SKM-1 (cell line): Measurements from ENCODE around the gene CLC.
"Not testable (repeated sequence)": the region's sequence is repeated elsewhere in the genome, so short reads cannot be mapped to it uniquely, and the experiment has no call there.

Source experiments
- DNase-seq: peaks from one replicate; lab custom pipeline; 2025; ENCODE audit not compliant: unreplicated experiment; lab: John Stamatoyannopoulos, UW

Gene CLC

DNA sequence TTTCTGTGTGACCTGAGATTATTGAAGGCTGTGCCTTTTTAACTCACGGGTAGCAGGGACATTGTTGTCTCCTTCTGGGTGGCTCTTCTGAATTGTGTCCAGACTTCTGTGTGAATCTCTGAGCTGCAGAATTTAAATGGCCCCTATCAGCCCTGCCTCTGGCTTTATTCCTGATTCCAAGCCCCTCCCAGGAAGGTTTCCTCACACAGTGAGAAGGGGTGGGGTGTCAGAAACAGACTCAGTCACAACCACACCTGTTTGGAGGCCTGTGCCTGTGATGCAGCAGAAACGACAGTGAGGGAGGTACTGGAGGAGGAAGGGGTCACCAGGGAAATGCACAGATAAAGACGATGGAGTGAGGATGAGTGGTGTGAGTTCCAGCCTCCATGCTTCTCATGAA is at the start of gene CLC:
TSS of gene CLC (minus strand) at position 139 of the 400 bp plus-strand sequence. CDS start at position 62, 77 bp downstream.
- DNase-seq: no peak

DNA sequence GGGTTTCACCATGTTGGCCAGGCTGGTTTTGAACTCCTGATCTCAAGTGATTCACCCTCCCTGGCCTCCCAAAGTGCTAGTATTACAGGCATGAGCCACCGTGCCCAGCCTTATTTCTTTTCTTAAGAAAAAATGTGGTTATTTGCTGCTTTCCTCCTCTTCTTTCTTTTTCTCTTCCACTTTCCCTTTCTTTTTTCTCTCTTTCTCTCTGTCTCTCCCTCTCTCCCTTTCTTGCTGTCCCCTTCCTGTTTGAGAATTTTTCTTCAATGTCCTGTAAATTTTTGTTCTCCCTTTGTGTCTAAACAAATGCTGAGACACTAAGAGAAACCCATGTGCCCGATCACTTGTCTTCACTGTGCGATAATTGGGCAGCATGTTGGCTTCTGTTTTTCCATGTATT is 43.1 kb upstream of the CLC start:
- no peak for DNase-seq

DNA sequence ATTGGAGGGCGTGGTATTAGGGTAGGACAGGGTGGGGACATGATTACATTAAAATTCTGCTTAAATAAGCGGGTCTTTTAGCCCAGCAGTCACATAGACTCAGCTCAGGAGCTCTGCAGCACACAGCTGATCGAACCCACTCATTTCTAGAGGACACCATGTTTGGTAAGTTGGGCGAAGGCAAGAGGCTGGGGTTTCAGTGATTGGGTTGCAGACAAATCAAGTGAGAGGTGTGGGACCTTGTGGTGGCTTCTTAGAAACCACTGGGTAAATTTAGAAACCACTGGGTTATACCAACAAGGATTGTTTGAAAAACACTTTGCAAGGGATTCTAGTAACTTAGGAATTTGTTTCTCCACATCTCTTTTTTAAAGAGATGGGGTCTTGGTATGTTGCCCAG is 40.9 kb upstream of the CLC start, which contains the start of gene LEUTX:
TSS of gene LEUTX (plus strand) at position 92 of the 400 bp plus-strand sequence. CDS start at position 159, 67 bp downstream.
- no peak for DNase-seq

DNA sequence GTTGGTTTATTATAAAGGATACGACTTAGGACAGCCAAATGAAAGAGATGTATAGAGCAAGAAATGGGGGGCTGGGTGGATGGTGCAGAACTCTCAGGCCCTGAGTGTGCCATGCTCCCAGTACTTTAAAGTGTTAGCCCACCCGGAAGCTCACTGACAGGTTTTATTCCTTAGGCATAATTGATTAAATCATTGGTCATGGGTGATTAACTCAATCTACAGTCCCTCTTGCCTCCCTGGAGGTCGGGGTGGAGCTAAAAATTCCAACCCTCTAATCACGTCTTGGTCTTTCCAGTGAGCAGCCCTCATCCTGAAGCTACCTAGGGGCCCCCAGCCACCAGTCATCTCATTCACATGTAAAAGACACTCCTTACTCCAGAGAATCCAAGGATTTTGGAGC is 31.0 kb upstream of the CLC start:
- DNase-seq: no peak

DNA sequence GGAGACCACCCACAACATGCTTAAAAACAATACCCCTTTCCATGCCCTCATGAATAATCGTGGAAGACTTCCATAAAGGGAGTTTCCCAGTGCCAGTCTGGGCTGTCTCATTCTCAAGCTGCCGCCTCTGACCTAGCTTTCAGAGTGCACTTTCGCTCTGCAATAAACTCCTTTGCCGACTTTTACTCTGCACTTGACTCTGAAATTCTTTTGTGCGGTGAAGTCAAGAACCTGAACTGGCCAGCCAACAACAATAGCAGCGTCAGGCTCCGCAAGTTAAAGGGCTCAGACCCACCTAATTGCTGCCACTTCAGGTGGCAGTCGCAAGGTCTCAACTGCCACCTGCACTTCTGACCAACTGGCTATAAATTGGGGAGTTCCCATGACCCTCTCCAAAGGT is 30.5 kb upstream of the CLC start:
- DNase-seq: no peak

DNA sequence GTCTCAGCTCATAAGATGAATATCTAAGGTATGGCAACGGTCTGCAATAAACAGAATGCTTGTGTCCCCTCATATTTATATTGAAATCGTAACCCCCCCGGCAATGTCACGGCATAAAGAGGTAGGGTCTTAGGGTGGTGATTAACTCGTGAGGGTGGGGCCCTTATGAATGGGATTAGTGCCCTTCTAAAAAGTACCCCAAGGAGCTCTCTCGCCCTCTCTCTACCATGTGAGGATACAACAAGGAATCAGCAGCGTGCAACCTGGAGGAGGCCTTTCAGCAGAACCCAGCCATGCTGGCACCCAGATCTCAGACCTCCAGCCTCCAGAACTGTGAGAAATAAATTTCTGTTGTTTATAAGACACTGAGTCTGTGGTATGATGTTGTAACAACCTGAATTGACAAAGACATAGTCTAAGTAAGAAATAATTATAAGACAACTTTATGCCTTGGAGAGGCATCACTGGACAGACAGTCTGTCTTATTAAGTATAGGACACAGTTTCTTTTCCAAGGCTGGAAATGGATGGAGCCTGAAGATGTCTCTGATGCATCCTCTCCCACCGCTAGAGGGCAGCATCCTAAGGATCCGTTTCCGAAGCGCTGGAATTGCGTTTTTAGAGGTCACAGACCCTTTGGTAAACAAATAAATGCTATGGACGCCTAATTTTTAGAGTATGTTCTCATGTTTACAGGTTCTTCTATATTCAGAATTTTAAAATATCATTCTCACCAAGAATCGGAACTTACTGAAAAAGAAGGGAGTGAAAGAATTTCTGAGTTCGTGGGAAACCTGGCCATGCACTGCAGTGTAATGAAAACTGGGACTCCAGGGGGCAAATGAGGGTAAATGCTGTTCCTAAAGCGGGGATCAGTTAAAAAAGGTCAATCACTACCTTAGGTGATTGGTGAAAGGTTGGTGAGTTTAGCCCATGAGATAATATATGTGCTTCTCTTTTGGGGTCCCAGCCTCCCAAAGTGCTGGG is 27.6 kb upstream of the CLC start:
- peak; percentile 16 for DNase-seq

DNA sequence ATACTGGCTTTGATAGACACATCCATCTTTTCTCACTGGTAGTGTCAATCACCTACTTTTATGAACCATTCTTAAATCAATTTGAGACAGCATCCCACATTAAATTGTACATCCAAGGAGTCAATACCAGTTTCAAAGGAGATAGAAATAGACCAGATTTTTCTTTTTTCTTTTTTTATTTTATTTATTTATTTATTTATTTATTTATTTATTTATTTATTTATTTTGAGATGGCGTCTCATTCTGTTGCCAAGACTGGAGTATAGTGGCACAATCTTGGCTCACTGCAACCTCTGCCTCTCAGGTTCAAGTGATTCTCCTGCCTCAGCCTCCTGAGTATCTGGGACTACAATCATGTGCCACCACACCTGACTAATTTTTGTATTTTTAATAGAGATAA is 24.0 kb upstream of the CLC start:
- DNase-seq: not testable (repeated sequence)

DNA sequence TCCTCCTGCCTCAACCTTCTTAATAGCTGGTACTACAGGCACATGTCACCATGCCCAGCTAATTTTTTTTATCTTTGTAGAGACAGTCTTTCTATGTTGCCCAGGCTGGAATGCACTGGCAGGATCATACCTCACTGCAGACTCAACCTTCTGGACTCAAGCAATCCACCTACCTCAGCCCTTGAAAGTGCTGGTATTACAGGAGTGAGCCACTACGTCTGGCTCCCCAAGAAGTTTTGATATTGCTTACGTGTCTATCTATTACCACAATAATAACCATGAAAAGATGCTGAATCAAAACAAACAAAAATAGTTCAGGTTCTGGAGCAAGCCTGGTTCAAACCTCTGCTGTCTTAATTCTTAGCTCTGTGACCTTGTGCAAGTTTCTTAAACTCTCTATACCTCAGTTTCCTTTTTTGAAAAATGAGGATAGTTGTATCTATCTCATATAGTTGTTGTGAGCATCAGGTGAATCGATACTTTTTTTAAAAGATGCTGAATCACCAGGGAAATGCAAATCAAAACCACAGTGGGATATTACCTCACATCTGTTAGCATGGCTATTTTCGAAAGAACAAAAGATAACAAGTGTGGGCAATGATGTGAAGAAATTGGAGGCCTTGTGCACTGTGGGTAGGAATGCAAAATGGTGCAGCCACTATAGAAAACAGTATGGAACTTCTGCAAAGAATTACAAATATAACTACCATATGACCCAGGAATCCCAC is 21.8 kb upstream of the CLC start:
- no peak for DNase-seq

DNA sequence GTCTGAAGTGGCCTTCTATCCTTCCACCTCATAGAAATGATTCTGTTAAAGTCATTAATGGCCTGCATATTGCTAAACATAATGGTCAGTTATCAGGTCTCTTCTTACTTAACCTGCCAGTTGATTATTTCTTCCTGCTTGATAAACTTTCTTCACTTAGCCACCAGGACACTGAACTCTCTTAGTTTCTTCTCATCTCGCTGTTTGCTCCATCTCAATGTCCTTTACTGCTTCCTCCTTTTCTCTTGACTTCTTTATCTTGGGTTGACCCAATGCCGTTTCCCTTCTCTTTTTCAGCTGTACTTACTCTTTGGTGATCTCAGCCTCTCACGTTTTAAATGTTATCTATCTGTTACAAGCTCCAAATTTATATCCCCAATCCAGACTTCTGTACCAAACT is 17.1 kb upstream of the CLC start:
- DNase-seq: peak; percentile 84

DNA sequence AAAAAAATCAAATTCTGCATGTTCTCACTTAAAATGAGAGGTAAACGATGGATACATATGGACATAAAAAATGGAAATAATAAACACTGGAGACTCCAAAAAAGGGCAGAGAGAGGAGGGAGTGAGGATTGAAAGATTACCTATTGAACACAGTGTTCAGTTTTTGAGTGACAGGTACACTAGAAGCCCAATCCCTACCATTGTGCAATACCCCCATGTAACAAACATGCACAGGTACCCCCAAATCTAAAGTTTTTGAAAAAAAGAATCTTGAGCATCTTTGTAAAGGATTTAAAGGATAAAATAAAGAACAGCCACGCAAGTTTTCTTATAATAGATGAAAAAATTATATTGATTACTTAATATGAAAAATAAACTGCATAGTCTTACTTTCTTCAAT is 16.7 kb upstream of the CLC start:
- DNase-seq: no peak

DNA sequence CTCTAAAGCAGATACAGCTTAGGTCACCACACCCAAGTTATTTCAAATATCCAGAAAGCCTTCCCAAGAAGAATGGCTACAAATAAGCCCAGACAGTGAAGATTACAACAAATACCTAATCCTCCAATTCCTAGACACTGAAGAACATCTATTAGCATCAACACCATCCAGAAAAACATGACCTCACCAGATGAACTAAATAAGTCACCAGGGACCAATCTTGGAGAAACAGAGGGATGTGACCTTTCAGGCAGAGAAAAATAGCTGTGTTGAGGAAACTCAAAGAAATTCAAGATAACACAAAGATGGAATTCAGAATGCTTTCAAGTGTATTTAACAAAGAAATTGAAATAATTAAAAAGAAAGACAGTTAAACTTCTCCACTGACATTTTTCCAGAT is 15.0 kb upstream of the CLC start:
- no peak for DNase-seq

DNA sequence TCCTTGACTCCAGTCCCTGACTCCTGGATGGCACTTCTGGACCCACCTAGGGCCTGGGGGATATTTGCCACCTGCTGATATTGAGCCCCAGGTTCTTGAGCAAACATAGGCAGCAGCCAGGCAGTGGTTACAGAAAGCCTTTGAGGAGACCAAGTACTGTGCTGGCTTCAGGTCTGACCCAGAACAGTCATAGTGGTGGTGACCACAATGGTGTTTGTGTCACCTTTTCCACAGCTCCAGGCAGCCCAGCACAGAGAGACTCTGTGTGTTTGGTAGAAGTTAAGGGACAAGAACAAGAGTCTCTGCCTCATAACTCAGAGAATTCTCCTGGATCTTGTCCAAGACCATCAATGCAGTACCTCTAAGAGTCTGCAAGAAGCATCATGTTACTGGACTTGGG is 14.6 kb upstream of the CLC start:
- DNase-seq: no peak

DNA sequence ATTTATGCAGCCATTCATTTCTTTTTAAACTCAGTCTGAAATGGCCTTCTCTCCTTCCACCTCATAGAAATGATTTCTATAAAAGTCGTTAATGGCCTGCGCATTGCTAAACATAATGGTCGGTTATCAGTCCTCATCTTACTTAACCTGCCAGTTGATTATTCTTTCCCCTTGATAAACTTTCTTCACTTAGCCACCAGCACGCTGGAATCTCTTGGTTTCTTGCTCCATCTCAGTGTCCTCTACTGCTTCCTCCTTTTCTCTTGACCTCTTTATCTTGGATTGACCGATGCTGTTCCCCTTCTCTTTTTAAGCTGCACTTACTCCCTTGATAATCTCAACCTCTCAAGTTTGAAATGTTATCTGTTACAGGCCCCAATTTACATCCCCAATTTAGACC is 12.2 kb upstream of the CLC start:
- DNase-seq: peak; percentile 67

DNA sequence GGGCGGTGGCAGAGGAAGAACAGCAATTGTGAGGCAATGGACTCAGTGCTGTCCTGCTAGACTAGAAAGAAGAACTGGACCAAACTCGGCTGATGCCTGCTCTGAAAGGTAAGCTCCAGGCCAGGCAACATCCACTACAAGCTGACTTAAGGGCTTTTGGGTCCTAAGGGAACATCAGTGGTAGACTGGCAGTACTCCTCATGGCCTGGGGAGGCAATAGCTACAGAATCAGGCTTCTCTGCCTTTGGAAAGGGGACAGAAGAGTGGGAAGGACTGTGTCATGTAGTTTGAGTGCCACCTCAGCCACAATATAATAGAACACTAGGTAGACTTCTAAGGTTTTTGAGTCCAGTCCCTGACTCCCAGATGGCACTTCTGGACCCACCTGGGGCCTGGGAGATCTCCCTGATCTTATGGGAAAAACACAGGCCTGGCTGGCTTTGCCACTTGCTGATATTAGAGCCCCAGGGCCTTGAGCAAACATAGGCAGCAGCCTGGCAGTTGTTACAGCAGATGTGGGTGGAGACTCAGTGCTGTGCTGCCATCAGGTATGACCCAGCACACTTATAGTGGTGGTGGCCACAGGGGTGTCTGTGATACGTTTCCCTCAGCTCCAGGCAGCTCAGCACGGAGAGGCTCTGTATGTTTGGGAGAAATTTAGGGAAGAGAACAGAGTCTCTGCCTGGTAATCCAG is 9.2 kb upstream of the CLC start:
- DNase-seq: no peak

DNA sequence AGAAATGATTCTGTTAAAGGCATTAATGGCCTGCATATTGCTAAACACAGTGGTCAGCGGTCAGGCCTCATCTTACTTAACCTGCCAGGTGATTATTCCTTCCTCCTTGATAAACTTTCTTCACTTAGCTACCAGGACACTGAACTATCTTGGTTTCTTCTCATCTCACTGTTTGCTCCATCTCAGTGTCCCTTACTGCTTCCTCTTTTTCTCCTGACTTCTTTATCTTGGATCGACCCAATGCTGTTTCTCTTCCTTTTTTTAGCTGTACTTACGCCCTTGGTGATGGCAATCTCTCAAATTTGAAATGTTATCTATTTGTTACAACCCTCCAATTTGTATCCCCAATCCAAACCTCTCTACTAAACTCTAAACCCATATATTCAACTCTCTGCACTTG is 7.8 kb upstream of the CLC start:
- DNase-seq: peak; percentile 91

DNA sequence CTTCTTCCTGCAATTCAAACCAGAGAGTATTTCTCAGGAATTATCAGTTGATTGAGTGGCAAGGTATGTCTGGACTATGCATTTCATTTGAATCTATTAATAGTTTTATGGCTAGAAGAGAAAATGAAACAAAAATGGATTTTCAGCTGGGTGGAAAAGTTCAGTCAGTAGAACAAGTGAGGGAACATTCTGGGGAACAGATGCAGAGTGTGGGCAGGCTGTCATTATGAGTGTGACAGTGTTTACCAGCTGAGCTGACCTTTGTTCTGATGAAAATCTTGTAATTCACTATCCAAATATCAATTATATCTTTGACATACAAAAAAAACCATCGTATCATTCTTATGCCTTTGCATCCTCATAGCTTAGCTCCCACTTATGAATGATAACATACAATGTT is 2.6 kb upstream of the CLC start:
- no peak for DNase-seq

DNA sequence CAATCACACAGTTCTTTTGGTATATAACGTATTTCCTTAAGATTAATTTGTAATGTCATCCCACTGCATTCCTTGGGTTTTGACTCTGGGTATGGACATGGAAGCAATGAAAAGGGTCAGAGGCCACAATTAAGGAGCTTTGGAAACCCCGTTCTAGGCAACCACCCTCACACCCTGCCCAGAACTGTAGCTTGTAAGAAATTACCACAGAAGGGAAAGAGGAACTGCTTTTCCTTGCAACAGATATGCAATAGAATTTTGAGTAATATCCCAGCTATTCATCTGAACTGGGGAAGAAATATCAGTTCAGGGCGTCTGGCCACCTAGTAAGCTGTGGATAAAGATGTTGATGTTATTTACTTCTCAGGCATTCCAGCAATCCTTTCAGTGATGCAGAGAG is 985 bp upstream of the CLC start:
- peak; percentile 68 for DNase-seq

DNA sequence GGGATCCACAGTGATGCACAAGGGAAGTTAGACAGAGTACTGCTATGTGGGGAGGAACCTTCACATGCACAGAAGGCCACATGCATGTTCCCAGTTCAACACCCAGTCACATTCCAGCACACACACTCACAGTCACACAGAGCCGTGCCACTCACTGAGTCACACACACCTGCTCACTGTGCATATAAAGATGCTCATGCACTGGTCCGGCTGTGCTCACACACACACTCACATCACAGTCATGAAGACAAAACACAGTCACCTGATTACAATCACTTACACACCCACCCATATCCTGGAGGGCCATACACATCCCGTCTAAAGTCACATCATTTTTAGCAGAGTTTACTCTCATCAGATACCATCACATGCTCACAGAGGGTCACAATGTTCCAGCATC is 478 bp downstream of the CLC start:
- DNase-seq: no peak

DNA sequence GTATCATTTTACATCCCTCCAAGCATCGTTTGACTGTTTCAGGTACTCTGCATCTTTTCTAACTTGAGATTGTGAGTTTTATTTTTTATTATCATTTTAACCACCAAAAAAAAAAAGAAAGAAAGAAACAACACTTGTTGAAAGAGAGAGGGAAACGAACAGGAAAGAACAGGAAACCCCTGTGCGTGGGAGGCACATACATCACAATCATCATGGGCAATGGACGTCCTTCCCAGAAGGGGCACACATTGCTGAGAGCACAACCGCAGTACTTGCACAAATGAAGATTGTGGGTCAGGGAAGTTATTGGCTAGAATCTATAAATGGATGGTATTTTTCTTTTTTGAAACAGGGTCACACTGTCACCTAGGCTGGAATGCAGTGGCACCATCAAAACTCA is 1.7 kb downstream of the CLC start:
- no peak for DNase-seq

DNA sequence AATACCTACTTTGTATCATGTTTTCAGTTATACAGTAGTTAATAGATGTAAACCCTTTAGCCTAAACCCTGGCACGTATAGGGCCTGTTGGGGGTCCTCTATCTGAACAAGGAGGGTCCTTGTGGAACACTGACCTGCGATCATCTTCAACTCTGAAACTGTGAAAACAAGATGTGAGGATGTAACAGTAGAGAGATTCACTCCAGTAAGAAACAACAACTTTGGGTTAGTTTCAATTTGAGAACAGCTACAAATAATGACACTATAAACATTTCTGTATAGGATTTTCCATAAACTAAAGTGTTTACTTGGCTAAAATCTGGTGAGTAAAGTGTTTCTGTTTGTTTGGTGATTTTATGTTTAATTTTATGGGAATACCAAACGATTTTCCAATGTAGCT is 2.1 kb downstream of the CLC start:
- DNase-seq: no peak

DNA sequence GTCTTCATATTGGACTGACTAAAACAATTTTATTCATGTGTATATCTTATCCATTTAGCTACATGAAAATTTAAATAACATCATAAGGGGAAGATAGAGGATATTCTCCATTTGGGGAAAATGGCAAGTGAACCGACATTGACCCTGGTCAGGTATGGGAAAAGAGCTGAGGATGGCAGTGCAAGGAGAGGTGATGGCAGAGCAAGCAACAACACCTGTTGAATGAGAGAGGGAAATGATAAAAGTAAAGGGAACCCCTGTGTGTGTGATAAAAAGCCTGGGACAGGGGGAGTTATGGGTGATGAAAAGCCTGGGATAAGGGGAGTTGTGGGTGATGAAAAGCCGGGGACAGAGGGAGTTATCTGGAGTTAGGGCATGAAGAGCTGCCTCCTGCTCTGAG is 4.0 kb downstream of the CLC start:
- DNase-seq: no peak

DNA sequence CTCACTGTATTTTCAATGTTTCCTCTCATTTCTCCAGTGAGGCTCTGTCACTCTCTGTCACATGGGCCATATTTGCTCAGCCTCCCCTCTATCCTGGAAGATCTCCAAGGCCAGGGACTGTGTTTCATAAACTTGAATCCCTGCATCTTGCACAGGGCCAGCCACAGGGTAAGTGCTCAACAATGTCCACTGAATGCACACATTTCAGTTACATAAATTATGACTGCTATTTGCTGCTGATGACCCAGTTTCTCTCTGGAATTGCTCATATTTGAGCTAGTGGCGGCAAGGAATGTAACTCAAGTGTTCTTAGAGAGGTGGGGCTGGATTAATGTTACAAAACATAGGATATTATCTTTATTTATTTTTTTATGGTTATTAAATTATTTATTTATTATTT is 6.1 kb downstream of the CLC start:
- DNase-seq: no peak
